Endodermal cell (in vitro differentiated cells): ENCODE results near the gene DCUN1D3. TPM values are rescaled to one million over a fixed set of nuclear protein-coding genes. Genes with fewer than 3 reads are reported as not detected.

ENCODE experiments used
- DNase-seq: peaks from one replicate; pipeline ENCODE4 v3.0.0-alpha.2; 2017
- H3K27ac ChIP-seq: 2 replicates; pipeline ENCODE4 v1.5.1; 2013; ENCODE audit warnings: mild to moderate bottlenecking, low read depth, low read length, moderate library complexity
- H3K27me3 ChIP-seq: 2 replicates; pipeline ENCODE4 v1.6.1; 2013; ENCODE audit warnings: mild to moderate bottlenecking, low read length, moderate library complexity; ENCODE audit not compliant: insufficient read depth, control insufficient read depth, poor library complexity, severe bottlenecking
- H3K36me3 ChIP-seq: 2 replicates; pipeline ENCODE4 v1.7.0; 2013; ENCODE audit warnings: mild to moderate bottlenecking, low read length, moderate library complexity; ENCODE audit not compliant: control insufficient read depth, insufficient read depth
- H3K4me1 ChIP-seq: one replicate; pipeline ENCODE4 v1.7.0; 2013; ENCODE audit warnings: low read length; ENCODE audit not compliant: control insufficient read depth, insufficient read depth
- H3K4me3 ChIP-seq: 2 replicates; pipeline ENCODE4 v1.5.1; 2013; ENCODE audit warnings: mild to moderate bottlenecking, low read length, moderate library complexity
- H3K9ac ChIP-seq: 2 replicates; pipeline ENCODE4 v1.6.1; 2013; ENCODE audit warnings: mild to moderate bottlenecking, low read length, moderate library complexity; ENCODE audit not compliant: poor library complexity, severe bottlenecking; ENCODE audit errors: extremely low read depth
- H3K9me3 ChIP-seq: 2 replicates; pipeline ENCODE4 v1.6.1; 2013; ENCODE audit warnings: mild to moderate bottlenecking, low read length, moderate library complexity; ENCODE audit not compliant: control insufficient read depth
- H3K27ac Mint-ChIP-seq: 2 replicates; pipeline ENCODE4 v1.8.0; 2020; ENCODE audit warnings: mixed read lengths
- H3K27me3 Mint-ChIP-seq: 2 replicates; pipeline ENCODE4 v1.8.0; 2021; ENCODE audit warnings: mild to moderate bottlenecking, mixed read lengths; ENCODE audit not compliant: insufficient read depth
- H3K36me3 Mint-ChIP-seq: 2 replicates; pipeline ENCODE4 v1.8.0; 2020; ENCODE audit warnings: low read depth, mixed read lengths
- H3K4me1 Mint-ChIP-seq: 2 replicates; pipeline ENCODE4 v1.8.0; 2020; ENCODE audit warnings: mixed read lengths
- H3K4me3 Mint-ChIP-seq: 2 replicates; pipeline ENCODE4 v1.8.0; 2020; ENCODE audit warnings: mild to moderate bottlenecking, moderate library complexity, mixed read lengths
- H3K9me3 Mint-ChIP-seq: 2 replicates; pipeline ENCODE4 v1.8.0; 2020; ENCODE audit warnings: mild to moderate bottlenecking, mixed read lengths
- CTCF ChIP-seq: fragments of 200-600 bp; sonication (generic); conservative IDR thresholded peaks from 2 replicates; pipeline ENCODE4 v1.5.0; 2021; ENCODE audit warnings: antibody characterized with exemption, mild to moderate bottlenecking
- WGBS, 2 experiments: methylation state at CpG; one replicate each; pipeline versions ENCODE4 v1.1.5 to v1.1.7; 2013; ENCODE audit warnings: missing lambda C conversion rate in 2 of 2, mixed read lengths in 1 of 2; ENCODE audit not compliant: insufficient coverage in 1 of 2, insufficient read length in 1 of 2; 5-methylcytosine and 5-hydroxymethylcytosine counted together
- total RNA-seq, 2 donors: library from RNA; stranded (reverse); fragmentation: NEBNext Ultra II Directional in 1 of 2; extraction: Animal tissue kit (Norgen Biotek cat#: 25700) in 1 of 2; gene quantifications; 2 replicates in 1 of 2; 3 replicates in 1 of 2; pipeline ENCODE4 v1.2.1, GENCODE V29; 2021

The DCUN1D3 gene
- total RNA-seq, 2 donors from 2014 or later = 21.3 to 22.7 TPM

- no peak for TF ChIP-seq CTCF
- peaks cover 16% of the 10 kb centered on the region for H3K4me1 Mint-ChIP-seq
- H3K27me3 Mint-ChIP-seq = no peaks in the 10 kb centered on the region
- peaks cover 9% of the 10 kb centered on the region for H3K4me1 ChIP-seq
- H3K9me3 ChIP-seq = peaks cover 26% of the 10 kb centered on the region
- no peak overlapping the region for H3K4me3 ChIP-seq
- no peak overlapping the region for H3K27ac Mint-ChIP-seq
- no peak overlapping the region for H3K4me3 Mint-ChIP-seq
- no peak for DNase-seq
- no peak overlapping the region for H3K9ac ChIP-seq
- WGBS, 2 experiments = 100% methylated on average over 2 of the region's 2 CpGs; no CpG with 5 or more reads in 1 of the 2 experiments
- H3K36me3 ChIP-seq = peaks cover 10% of the 10 kb centered on the region
- peaks cover 32% of the 10 kb centered on the region for H3K36me3 Mint-ChIP-seq
- H3K9me3 Mint-ChIP-seq = peaks cover 12% of the 10 kb centered on the region
- no peaks in the 10 kb centered on the region for H3K27me3 ChIP-seq
- no peak overlapping the region for H3K27ac ChIP-seq
Measured at GRCh38 chr16:20839504-20839903, 60.7 kb downstream of the DCUN1D3 start.

- Histone ChIP-seq H3K27me3 (no peaks in the 10 kb centered on the region), H3K4me1 (peaks cover 4% of the 10 kb centered on the region)
Measured at GRCh38 chr16:20838240-20838639, 61.9 kb downstream of the DCUN1D3 start.

GRCh38 chr16:20833086-20833485 is 67.1 kb downstream of the DCUN1D3 start:
- no peak overlapping the region for H3K27ac ChIP-seq
- Mint-ChIP-seq H3K4me3 (no peak overlapping the region), H3K9me3 (peaks cover 12% of the 10 kb centered on the region), H3K36me3 (peaks cover 36% of the 10 kb centered on the region), H3K27me3 (no peaks in the 10 kb centered on the region), H3K27ac (no peak overlapping the region), H3K4me1 (no peaks in the 10 kb centered on the region)
- H3K4me1 ChIP-seq = no peaks in the 10 kb centered on the region
- TF ChIP-seq CTCF = no peak
- peaks cover 10% of the 10 kb centered on the region for H3K36me3 ChIP-seq
- H3K9me3 ChIP-seq = peaks cover 30% of the 10 kb centered on the region
- H3K27me3 ChIP-seq = no peaks in the 10 kb centered on the region
- H3K4me3 ChIP-seq = no peak overlapping the region
- 88% methylated on average over 2 of the region's 2 CpGs; no CpG with 5 or more reads in 1 of the 2 experiments for WGBS, 2 experiments
- no peak for DNase-seq
- no peak overlapping the region for H3K9ac ChIP-seq

More at GRCh38 chr16:20838240-20838639, 61.9 kb downstream of the DCUN1D3 start:
- Histone ChIP-seq H3K36me3 (peaks cover 10% of the 10 kb centered on the region), H3K9ac (no peak overlapping the region), H3K4me3 (no peak overlapping the region), H3K27ac (no peak overlapping the region), H3K9me3 (peaks cover 30% of the 10 kb centered on the region)
- Mint-ChIP-seq H3K27ac (no peak overlapping the region), H3K9me3 (peaks cover 12% of the 10 kb centered on the region), H3K4me3 (no peak overlapping the region), H3K4me1 (peaks cover 11% of the 10 kb centered on the region), H3K27me3 (no peaks in the 10 kb centered on the region), H3K36me3 (peaks cover 35% of the 10 kb centered on the region)
- 100% methylated on average over 1 of the region's 1 CpG for WGBS, 2 experiments
- TF ChIP-seq CTCF = no peak
- DNase-seq = no peak
